Panc1 (cell line): ENCODE measurements around the gene CMIP. TPM values are rescaled to one million over a fixed set of nuclear protein-coding genes. Genes with fewer than 3 reads are reported as not detected.

Experiments used
- ATAC-seq: fragments of 200-7000 bp; cut with Tn5 transposase; 2 replicates; pipeline ENCODE4 v1.9.1; 2020; ENCODE audit warnings: mild to moderate bottlenecking, moderate library complexity
- BruUV-seq: library from RNA; stranded (reverse); fragments of 400-500 nt; replicated peaks from 2 replicates; lab custom pipeline; 2021; lab: Mats Ljungman, UMichigan
- CTCF ChIA-PET: fragments of 300-600 bp; sonication (Branson Sonifier 250); formaldehyde crosslinking; loops from one replicate; lab custom pipeline; 2022; ENCODE audit warnings: antibody characterized with exemption; lab: Charles Lee
- POLR2A ChIA-PET: fragments of 300-600 bp; sonication (Branson Sonifier 250); formaldehyde crosslinking; loops from one replicate; lab custom pipeline; 2022; ENCODE audit warnings: antibody characterized with exemption; lab: Charles Lee
- DNase-seq: peaks from one replicate; pipeline ENCODE4 v3.0.0-alpha.2; 2010; ENCODE audit warnings: low read depth, low spot score
- H3K27ac ChIP-seq: 2 replicates; pipeline ENCODE4 v1.5.1; 2011; ENCODE audit warnings: mild to moderate bottlenecking, low read length, inconsistent platforms
- H3K27me3 ChIP-seq: fragments of 200-500 bp; sonication (Bioruptor generic); 2 replicates; pipeline ENCODE4 v1.6.0; 2014; ENCODE audit warnings: low read length, inconsistent platforms; ENCODE audit not compliant: control insufficient read depth, insufficient read depth
- H3K36me3 ChIP-seq: fragments of 200-500 bp; sonication (Bioruptor generic); 2 replicates; pipeline ENCODE4 v1.5.1; 2014; ENCODE audit warnings: inconsistent platforms, mild to moderate bottlenecking, low read length, moderate library complexity; ENCODE audit not compliant: control insufficient read depth, insufficient read depth
- H3K4me1 ChIP-seq: 2 replicates; pipeline ENCODE4 v1.5.1; 2011; ENCODE audit warnings: inconsistent platforms, mild to moderate bottlenecking, low read length, moderate library complexity; ENCODE audit not compliant: control insufficient read depth, insufficient read depth
- H3K4me3 ChIP-seq, 2 experiments: 2 replicates each; pipeline ENCODE4 v1.5.1; 2011 to 2012; ENCODE audit warnings: low read depth in 2 of 2, low read length in 2 of 2, mild to moderate bottlenecking in 2 of 2, inconsistent platforms in 1 of 2, moderate library complexity in 1 of 2
- H3K9me3 ChIP-seq: fragments of 200-500 bp; sonication (Bioruptor generic); 2 replicates; pipeline ENCODE4 v1.5.1; 2014; ENCODE audit warnings: low read depth, mild to moderate bottlenecking, inconsistent platforms, low read length, moderate library complexity; ENCODE audit not compliant: control insufficient read depth, insufficient read depth
- POLR2AphosphoS5 ChIP-seq: IDR thresholded peaks from 2 replicates; pipeline ENCODE4 v1.6.1; 2012; ENCODE audit warnings: mild to moderate bottlenecking, low read depth, low read length, moderate library complexity
- SIN3A ChIP-seq: IDR thresholded peaks from 2 replicates; pipeline ENCODE4 v1.6.1; 2012; ENCODE audit warnings: low read depth, mild to moderate bottlenecking, low read length, moderate library complexity, borderline replicate concordance; ENCODE audit not compliant: insufficient read depth
- TCF7L2 ChIP-seq: IDR thresholded peaks from 2 replicates; pipeline ENCODE4 v1.6.1; 2011; ENCODE audit warnings: mild to moderate bottlenecking, low read depth, low read length, inconsistent platforms
- in situ Hi-C: cut with HindIII; loops from 2 replicates; pipeline ENCODE4 v1.10.0; 2016; ENCODE audit warnings: low sequenced_read_pairs, low pct_unique_long_range_greater_than_20kb
- intact Hi-C: fragments of 100-400 bp; cut with micrococcal nuclease; formaldehyde crosslinking; loops from one replicate; pipeline ENCODE4 v1.10.0; 2022; ENCODE audit not compliant: unreplicated experiment
- total RNA-seq: library from RNA; stranded (reverse); gene quantifications from one replicate; pipeline ENCODE4 v1.2.1, GENCODE V29; 2021; ENCODE audit not compliant: unreplicated experiment
- TF ChIP-seq, protein P1 (sequence below): fragments of 450-650 bp; IDR thresholded peaks from 2 replicates; pipeline ENCODE4 v1.5.1; 2017; ENCODE audit warnings: mild to moderate bottlenecking
- TF ChIP-seq, protein P2 (sequence below), 2 experiments: IDR thresholded peaks; 2 replicates each; pipeline ENCODE4 v1.6.1; 2011 to 2012; ENCODE audit warnings: low read depth in 2 of 2, control low read depth in 1 of 2, low read length in 1 of 2, mild to moderate bottlenecking in 1 of 2, moderate library complexity in 1 of 2; ENCODE audit not compliant: insufficient read depth in 1 of 2

CMIP gene
- total RNA-seq, 1 experiment from 2014 or later, result 49.7 TPM

DNA sequence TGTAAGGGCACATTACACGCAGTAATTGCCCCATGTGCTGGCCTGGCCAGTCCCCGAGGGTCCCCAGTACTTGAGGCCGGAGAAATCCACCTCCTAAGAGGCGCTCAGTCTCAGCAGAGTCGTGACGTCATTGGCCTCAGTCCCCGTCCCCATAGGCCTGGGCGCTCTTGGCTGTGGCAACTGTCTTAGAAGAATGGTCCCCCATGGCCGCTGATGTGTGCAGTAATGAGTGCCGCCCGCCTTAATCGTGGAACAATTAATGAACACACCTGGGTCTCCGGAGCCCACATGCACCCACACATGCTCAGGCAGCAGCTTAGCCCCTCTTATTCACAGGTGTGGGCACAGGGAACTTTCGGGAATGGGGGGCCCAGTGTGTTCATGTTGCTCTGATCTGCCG, 248.0 kb downstream of the CMIP start:
- in situ Hi-C loops (no loop called here), intact Hi-C loops (no loop called here)
- ATAC-seq (no peak), DNase-seq (no peak)
- Histone ChIP-seq H3K36me3 (no peaks in the 10 kb centered on the region; the same call in 1 of the 2 replicates), H3K27ac (no peak overlapping the region), H3K4me3 (no peak overlapping the region), H3K9me3 (no peaks in the 10 kb centered on the region), H3K4me1 (no peaks in the 10 kb centered on the region), H3K27me3 (no peaks in the 10 kb centered on the region)
- ChIA-PET POLR2A (no interaction called here), CTCF (no interaction called here)
- TF ChIP-seq SIN3A (no peak), TCF7L2 (no peak), POLR2AphosphoS5 (no peak)
- TF ChIP-seq, protein P1, sequence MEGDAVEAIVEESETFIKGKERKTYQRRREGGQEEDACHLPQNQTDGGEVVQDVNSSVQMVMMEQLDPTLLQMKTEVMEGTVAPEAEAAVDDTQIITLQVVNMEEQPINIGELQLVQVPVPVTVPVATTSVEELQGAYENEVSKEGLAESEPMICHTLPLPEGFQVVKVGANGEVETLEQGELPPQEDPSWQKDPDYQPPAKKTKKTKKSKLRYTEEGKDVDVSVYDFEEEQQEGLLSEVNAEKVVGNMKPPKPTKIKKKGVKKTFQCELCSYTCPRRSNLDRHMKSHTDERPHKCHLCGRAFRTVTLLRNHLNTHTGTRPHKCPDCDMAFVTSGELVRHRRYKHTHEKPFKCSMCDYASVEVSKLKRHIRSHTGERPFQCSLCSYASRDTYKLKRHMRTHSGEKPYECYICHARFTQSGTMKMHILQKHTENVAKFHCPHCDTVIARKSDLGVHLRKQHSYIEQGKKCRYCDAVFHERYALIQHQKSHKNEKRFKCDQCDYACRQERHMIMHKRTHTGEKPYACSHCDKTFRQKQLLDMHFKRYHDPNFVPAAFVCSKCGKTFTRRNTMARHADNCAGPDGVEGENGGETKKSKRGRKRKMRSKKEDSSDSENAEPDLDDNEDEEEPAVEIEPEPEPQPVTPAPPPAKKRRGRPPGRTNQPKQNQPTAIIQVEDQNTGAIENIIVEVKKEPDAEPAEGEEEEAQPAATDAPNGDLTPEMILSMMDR, result no peak
- TF ChIP-seq, protein P2, sequence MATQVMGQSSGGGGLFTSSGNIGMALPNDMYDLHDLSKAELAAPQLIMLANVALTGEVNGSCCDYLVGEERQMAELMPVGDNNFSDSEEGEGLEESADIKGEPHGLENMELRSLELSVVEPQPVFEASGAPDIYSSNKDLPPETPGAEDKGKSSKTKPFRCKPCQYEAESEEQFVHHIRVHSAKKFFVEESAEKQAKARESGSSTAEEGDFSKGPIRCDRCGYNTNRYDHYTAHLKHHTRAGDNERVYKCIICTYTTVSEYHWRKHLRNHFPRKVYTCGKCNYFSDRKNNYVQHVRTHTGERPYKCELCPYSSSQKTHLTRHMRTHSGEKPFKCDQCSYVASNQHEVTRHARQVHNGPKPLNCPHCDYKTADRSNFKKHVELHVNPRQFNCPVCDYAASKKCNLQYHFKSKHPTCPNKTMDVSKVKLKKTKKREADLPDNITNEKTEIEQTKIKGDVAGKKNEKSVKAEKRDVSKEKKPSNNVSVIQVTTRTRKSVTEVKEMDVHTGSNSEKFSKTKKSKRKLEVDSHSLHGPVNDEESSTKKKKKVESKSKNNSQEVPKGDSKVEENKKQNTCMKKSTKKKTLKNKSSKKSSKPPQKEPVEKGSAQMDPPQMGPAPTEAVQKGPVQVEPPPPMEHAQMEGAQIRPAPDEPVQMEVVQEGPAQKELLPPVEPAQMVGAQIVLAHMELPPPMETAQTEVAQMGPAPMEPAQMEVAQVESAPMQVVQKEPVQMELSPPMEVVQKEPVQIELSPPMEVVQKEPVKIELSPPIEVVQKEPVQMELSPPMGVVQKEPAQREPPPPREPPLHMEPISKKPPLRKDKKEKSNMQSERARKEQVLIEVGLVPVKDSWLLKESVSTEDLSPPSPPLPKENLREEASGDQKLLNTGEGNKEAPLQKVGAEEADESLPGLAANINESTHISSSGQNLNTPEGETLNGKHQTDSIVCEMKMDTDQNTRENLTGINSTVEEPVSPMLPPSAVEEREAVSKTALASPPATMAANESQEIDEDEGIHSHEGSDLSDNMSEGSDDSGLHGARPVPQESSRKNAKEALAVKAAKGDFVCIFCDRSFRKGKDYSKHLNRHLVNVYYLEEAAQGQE (IDR thresholded peaks at IDR 0.05; ENCODE audit: insufficient read depth in 1 of 2, low read depth in 2 of 2, low read length in 1 of 2), result no peak
- no TSS peak for BruUV-seq

DNA sequence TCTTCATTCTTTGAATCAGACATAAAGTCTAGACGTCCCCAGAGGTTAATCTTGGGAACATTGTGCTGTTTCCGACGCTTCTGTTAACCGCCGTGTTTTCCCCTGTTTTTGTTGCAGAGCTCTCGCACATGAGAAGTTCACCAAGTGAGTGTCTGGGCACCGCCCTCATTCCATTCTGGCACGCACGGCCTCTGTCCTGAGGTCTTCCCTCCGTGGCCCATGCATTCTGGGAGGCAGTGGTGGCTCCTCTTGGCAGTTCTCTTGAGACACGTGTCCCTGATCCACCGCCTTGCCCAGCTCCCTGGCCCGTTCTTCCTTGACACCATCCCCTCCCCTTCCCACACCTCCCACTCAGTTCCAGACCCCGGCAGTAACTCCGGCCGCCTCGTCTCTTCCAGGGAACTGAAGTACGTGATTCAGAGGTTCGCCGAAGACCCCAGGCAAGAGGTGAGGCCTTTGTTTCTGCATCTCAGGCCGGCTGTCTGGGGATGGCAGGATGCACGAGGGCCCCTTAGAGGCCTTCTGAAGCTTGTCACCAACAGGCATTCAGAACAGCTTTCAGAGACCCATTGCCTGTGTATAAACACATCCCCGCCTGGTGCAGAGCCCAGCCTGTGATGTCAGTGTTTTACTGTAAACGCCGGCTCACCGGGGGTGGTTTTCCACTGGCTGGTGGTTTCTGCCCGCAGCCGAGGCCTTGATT, 248.6 kb downstream of the CMIP start:
- Histone ChIP-seq H3K4me3 (no peak overlapping the region), H3K36me3 (no peaks in the 10 kb centered on the region; the same call in 1 of the 2 replicates), H3K9me3 (no peaks in the 10 kb centered on the region), H3K27me3 (no peaks in the 10 kb centered on the region), H3K4me1 (no peaks in the 10 kb centered on the region), H3K27ac (no peak overlapping the region)
- TF ChIP-seq, protein P1, result no peak
- ATAC-seq (no peak), DNase-seq (no peak)
- ChIA-PET CTCF (no interaction called here), POLR2A (no interaction called here)
- intact Hi-C loops, result no loop called here
- in situ Hi-C loops, result no loop called here
- no TSS peak for BruUV-seq
